Body of pancreas (tissue), 4 donors: ENCODE measurements around the gene PABPC1L2B. TPM values are rescaled to one million over a fixed set of nuclear protein-coding genes. Genes with fewer than 3 reads are reported as not detected.

ENCODE experiments used
- ATAC-seq: fragments of 150-250 bp; one replicate; pipeline ENCODE4 v1.9.1; 2016
- DNase-seq, 4 donors: peaks; one replicate each; pipeline ENCODE4 v3.0.0-alpha.2; 2019
- H3K27ac ChIP-seq, 4 donors: fragments of 200-600 bp; sonication (generic); 1 replicate in 3 of 4; 2 replicates in 1 of 4; pipeline versions ENCODE4 v1.5.1 to v1.6.1; 2016 to 2019; ENCODE audit warnings: mild to moderate bottlenecking in 1 of 4, mixed read lengths in 1 of 4, moderate library complexity in 1 of 4
- H3K27me3 ChIP-seq, 2 donors: fragments of 200-600 bp; sonication (generic); one replicate each; pipeline ENCODE4 v1.6.0; 2016; ENCODE audit warnings: mild to moderate bottlenecking in 1 of 2
- H3K36me3 ChIP-seq, 2 donors: fragments of 200-600 bp; sonication (generic); replicated peaks in 1 of 2; 2 replicates each; pipeline ENCODE4 v1.5.1; 2016; ENCODE audit warnings: low read depth in 2 of 2; ENCODE audit not compliant: insufficient read depth in 1 of 2
- H3K4me1 ChIP-seq: fragments of 200-600 bp; sonication (generic); one replicate; pipeline ENCODE4 v1.6.0; 2016
- H3K4me3 ChIP-seq, 2 donors: fragments of 200-600 bp; sonication (generic); 1 replicate in 1 of 2; 2 replicates in 1 of 2; pipeline ENCODE4 v1.5.1; 2016 to 2019
- H3K9me3 ChIP-seq, 3 donors: fragments of 200-600 bp; sonication (generic); 1 replicate in 2 of 3; 2 replicates in 1 of 3; pipeline ENCODE4 v1.5.1; 2016
- POLR2A ChIP-seq, 3 donors: fragments of 450-650 bp; IDR thresholded peaks; one replicate each; pipeline ENCODE4 v1.6.1; 2016; ENCODE audit warnings: antibody characterized with exemption in 3 of 3, mild to moderate bottlenecking in 2 of 3
- WGBS, 2 donors: methylation state at CpG; one replicate each; pipeline ENCODE4 v1.1.5; 2017; 5-methylcytosine and 5-hydroxymethylcytosine counted together
- intact Hi-C: fragments of 100-400 bp; cut with DNase I; formaldehyde crosslinking; loops from one replicate; pipeline ENCODE4 v1.15.1; 2023
- total RNA-seq, 2 donors: library from RNA; depleted of rRNA; stranded (reverse); fragments of >200 nt; gene quantifications; one replicate each; pipeline ENCODE4 v1.1.0, GENCODE V29; 2016
- TF ChIP-seq, protein P1 (sequence below), 7 experiments: fragments of 450-650 bp in 4 of 7; fragments of 200-600 bp in 3 of 7; sonication (generic) in 3 of 7; IDR thresholded peaks; one replicate each; pipeline ENCODE4 v1.5.1; 2016 to 2019; ENCODE audit warnings: antibody characterized with exemption in 7 of 7

Gene PABPC1L2B
- total RNA-seq, 2 donors from 2014 or later, result not detected

DNA sequence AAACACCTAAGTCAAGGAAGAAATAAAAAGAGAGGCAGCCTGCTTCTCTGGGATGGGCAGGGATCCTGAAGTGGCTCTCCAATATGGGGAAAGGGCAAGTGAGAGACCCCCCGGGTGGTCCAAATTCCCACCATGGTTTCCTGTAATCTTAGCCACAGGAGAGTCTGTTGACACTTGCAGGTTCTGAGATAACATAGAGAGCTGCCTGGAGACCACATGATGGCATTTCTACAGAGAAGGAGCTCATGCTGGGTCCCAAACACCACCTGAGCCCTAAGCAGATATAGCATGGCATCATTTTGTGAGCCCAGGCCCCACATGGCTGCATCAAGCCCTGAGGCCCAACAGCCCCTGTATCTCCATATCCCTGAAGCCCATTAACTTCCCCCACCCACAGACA, 26.1 kb downstream of the PABPC1L2B start:
- H3K36me3 ChIP-seq, result no peaks in the 10 kb centered on the region
- WGBS, 2 donors, result 0 to 33% methylated on average over 1 of the region's 1 CpG

More for the DNA sequence above, 26.1 kb downstream of the PABPC1L2B start:
- no peaks in the 10 kb centered on the region for H3K4me1 ChIP-seq
- ATAC-seq (no peak), DNase-seq (no peak)
- H3K4me3 ChIP-seq, result no peak overlapping the region
- TF ChIP-seq POLR2A (IDR thresholded peaks at IDR 0.05), result no peak
- TF ChIP-seq, protein P1, sequence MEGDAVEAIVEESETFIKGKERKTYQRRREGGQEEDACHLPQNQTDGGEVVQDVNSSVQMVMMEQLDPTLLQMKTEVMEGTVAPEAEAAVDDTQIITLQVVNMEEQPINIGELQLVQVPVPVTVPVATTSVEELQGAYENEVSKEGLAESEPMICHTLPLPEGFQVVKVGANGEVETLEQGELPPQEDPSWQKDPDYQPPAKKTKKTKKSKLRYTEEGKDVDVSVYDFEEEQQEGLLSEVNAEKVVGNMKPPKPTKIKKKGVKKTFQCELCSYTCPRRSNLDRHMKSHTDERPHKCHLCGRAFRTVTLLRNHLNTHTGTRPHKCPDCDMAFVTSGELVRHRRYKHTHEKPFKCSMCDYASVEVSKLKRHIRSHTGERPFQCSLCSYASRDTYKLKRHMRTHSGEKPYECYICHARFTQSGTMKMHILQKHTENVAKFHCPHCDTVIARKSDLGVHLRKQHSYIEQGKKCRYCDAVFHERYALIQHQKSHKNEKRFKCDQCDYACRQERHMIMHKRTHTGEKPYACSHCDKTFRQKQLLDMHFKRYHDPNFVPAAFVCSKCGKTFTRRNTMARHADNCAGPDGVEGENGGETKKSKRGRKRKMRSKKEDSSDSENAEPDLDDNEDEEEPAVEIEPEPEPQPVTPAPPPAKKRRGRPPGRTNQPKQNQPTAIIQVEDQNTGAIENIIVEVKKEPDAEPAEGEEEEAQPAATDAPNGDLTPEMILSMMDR (IDR thresholded peaks at IDR 0.05), result no peak
- H3K27me3 ChIP-seq, result no peaks in the 10 kb centered on the region
- intact Hi-C loops, result no loop called here
- no peak overlapping the region for H3K27ac ChIP-seq
- H3K9me3 ChIP-seq, result no peaks in the 10 kb centered on the region

Other genes starting within 250 kb of the PABPC1L2B start
- gene DMRTC1B, start 226.0 kb upstream of the PABPC1L2B start, total RNA-seq, result 1 to 10 TPM in 1 of 2 donors, not detected in 1; 3.6 TPM
- not detected for gene FAM236B, start 220.3 kb upstream of the PABPC1L2B start, total RNA-seq
- gene FAM236D, start 194.7 kb upstream of the PABPC1L2B start, total RNA-seq, result not detected
- not detected for gene FAM236C, start 90.3 kb upstream of the PABPC1L2B start, total RNA-seq
- not detected for gene FAM236A, start 64.7 kb upstream of the PABPC1L2B start, total RNA-seq
- not detected for gene DMRTC1, start 59.1 kb upstream of the PABPC1L2B start, total RNA-seq
- not detected for gene PABPC1L2A, start 76.6 kb downstream of the PABPC1L2B start, total RNA-seq
- gene NAP1L2, start 211.9 kb downstream of the PABPC1L2B start, total RNA-seq, result 1 to 10 TPM in 1 of 2 donors, under 1 TPM in 1; 0.66 to 3.4 TPM